Measurements from ENCODE around the gene SRGAP2. TPM values are rescaled to one million over a fixed set of nuclear protein-coding genes. Genes with fewer than 3 reads are reported as not detected.
"Not testable (repeated sequence)": the region's sequence is repeated elsewhere in the genome, so short reads cannot be mapped to it uniquely, and the experiment has no call there.

The SRGAP2 gene
- total RNA-seq, 1 donor from 2014 or later: 149 TPM

DNA sequence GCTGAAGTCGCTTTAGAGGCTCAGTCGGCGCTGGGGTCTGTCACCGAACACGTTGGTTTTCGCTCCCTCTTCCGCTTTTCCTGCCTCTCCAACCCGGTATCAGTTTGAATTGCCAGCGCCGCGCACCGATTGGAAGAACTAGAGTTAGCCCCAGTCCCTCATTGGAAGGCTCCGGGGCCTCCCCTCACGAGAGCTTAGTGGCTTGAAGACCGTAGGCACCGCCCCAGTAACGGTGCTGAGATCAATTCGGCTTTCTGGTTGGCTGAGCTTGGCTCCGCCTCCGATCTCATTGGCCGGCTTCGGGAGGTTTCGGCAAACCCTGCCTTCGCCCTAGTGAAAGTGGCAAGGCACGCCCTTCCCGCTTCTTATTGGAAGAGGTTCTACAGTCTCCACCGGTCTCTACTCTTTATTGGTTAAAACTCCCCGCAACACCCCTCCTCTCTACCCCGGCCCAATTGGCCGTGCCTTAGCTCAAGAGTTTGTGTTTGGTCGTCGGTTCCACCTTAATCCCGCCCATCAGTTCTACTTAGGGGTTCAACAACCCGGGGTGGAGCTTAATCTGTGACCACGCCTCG lies 465 bp upstream of the SRGAP2 start, which contains the start of gene FAM72A:
Gene FAM72A (minus strand): TSS at position 51 of the 575 bp plus-strand sequence. CDS start 814 bp downstream, outside the sequence.
- intact Hi-C loops (cut with DNase I): not testable (repeated sequence)
- DNase-seq (ENCODE audit: low spot score): peak; percentile 97
- peak; percentile 92 for ATAC-seq

- ATAC-seq; intact Hi-C loops (cut with DNase I): not testable (repeated sequence)
- DNase-seq (ENCODE audit: low spot score): peak; percentile 51
Measured at GRCh38 chr1:206204159-206204511, 794 bp downstream of the SRGAP2 start.

DNA sequence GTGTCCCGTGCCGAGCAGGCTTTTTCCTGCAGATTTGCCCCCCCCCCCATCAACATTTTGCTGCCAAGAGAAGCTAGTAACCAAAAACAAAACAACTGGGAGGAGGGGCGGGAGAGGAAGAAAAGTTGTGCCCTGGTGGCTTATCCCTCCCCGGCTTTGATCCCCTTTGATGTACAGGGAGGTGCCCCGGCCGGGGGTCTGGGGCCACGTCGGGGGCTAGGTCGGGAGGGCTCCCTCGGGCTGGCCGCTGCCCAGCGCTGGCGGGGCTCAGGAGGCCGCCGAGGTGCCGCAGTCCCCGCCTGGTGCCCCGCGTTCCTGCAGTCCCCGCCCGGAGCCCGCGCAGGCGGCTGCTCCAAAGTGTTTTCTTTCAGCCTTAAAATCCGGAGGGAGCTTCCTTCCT lies 1.5 kb downstream of the SRGAP2 start:
- DNase-seq (ENCODE audit: low spot score); ATAC-seq; intact Hi-C loops (cut with DNase I): not testable (repeated sequence)

GRCh38 chr1:206205569-206205968 lies 2.2 kb downstream of the SRGAP2 start:
- intact Hi-C loops (cut with DNase I); ATAC-seq; DNase-seq (ENCODE audit: low spot score): not testable (repeated sequence)

DNA sequence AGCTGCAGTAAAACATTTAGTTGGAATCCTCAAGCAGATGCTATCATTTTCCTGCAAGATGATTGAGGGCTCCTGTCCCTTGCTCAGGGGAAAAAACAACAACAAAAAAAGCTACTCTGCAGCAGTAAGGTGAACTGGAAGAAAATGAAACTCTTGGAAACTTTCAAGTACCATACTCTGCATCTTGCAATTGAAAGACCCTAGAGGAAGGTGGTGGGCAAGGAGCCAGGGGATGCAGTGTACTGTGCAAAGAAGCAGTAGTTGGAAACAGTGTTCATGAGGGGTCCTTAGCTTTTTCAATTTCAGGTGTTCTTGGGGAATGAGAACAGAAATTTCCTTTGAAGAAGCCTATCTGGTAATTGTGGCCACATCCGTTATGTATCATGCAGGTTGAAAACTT lies 7.5 kb downstream of the SRGAP2 start:
- intact Hi-C loops (cut with DNase I); ATAC-seq: not testable (repeated sequence)
- DNase-seq (ENCODE audit: low spot score): peak; percentile 57

GRCh38 chr1:206215600-206216392 lies 12.5 kb downstream of the SRGAP2 start:
- DNase-seq (ENCODE audit: low spot score); intact Hi-C loops (cut with DNase I): not testable (repeated sequence)

GRCh38 chr1:206218285-206218684 lies 14.9 kb downstream of the SRGAP2 start:
- DNase-seq (ENCODE audit: low spot score); ATAC-seq; intact Hi-C loops (cut with DNase I): not testable (repeated sequence)

More at GRCh38 chr1:206215600-206216392, 12.5 kb downstream of the SRGAP2 start:
- not testable (repeated sequence) for ATAC-seq

GRCh38 chr1:206218765-206219164 lies 15.4 kb downstream of the SRGAP2 start:
- intact Hi-C loops (cut with DNase I); DNase-seq (ENCODE audit: low spot score): not testable (repeated sequence)
- ATAC-seq: peak; percentile 39

- ATAC-seq; intact Hi-C loops (cut with DNase I); DNase-seq (ENCODE audit: low spot score): not testable (repeated sequence)
Measured at GRCh38 chr1:206219514-206220331, 16.4 kb downstream of the SRGAP2 start.

GRCh38 chr1:206220332-206221000 lies 17.1 kb downstream of the SRGAP2 start:
- DNase-seq (ENCODE audit: low spot score); intact Hi-C loops (cut with DNase I): not testable (repeated sequence)
- peak; percentile 54 for ATAC-seq

- ATAC-seq; intact Hi-C loops (cut with DNase I); DNase-seq (ENCODE audit: low spot score): not testable (repeated sequence)
Measured at GRCh38 chr1:206221585-206221984, 18.2 kb downstream of the SRGAP2 start.

DNA sequence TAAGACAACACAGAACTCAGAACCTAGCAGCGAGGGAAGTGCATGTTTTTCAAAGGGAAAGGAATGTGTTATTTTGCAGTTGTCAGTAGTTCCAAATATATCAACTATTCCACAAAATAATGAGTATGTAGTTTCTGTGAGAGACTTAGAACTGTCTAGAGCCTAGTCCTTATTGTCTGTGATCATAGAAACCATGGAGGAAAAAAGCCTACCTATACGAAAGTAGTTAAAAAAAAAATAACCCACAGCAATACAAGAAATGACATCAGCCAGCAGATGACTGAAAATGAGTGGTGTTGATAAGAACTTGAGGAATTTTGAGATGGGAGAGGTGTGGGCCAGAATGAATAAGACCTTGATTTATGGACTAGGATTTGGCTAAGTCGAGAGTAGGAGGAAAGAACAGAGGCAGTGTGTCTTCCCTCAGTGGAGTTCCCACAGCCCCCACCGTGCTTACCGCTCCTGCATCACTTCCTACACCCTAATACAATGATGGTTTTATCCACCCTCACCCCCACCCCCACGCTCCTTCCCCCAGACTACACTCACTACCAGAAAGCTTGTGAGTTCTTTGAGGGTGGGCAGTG lies 20.9 kb downstream of the SRGAP2 start:
- intact Hi-C loops (cut with DNase I); DNase-seq (ENCODE audit: low spot score): not testable (repeated sequence)
- peak; percentile 73 for ATAC-seq

DNA sequence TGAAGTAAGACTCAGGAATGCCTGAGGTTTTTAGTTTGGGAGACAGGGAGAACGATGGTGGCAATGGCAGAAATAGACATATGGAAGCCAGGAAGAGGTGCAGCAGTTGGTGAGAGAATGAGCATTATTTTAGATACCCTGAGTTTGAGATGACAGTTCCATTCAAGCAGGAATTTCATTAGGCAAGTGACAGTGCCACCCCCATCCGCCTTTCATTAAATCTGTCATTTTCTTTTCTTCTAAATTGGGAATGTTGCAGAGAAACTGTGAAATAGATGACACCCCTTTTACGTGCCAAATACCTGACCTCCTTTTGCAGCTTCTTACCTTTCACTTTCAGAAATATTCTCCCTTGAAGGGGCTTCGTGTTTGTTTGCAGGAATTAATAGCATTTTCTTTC lies 22.0 kb downstream of the SRGAP2 start:
- DNase-seq (ENCODE audit: low spot score); ATAC-seq; intact Hi-C loops (cut with DNase I): not testable (repeated sequence)

DNA sequence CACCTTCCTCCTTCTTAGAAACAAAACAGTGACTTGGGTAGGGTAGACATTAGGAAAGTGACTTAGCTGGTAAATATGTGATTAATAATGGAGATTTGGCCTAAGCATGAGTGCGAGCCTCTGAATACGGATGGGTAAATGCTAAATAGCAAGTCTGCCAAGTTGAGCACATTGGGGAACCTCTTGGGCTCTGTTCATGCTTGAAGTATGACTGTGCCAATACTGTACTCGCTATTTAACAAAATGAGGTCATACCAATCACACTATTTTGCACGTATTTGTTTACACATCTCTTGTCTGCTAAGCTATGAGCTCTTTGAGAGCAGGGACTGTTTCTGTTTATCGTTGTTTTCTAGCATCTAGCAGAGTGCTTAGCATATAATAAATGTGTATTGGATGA lies 23.5 kb downstream of the SRGAP2 start:
- DNase-seq (ENCODE audit: low spot score); intact Hi-C loops (cut with DNase I); ATAC-seq: not testable (repeated sequence)

GRCh38 chr1:206229286-206229685 lies 25.9 kb downstream of the SRGAP2 start:
- ATAC-seq; DNase-seq (ENCODE audit: low spot score); intact Hi-C loops (cut with DNase I): not testable (repeated sequence)

DNA sequence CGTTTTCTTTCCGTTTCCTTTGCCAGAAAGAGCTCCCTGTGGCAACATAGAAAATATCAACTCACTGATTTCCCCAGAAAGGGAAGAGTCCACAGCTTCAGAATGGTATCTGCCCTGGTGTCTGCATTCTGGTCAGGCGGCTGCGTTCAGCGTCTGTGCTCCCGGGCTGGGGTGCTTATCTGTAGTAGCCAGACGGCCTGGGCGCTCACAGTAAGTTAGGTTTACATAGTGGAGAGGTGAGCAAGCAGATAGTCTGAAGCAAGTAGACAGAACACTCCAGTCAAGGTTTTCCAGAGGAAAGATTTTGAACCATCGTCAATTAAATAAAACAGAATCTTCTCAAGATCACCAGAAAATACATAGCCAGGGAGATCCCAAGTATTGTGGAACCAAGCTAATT lies 28.6 kb downstream of the SRGAP2 start:
- intact Hi-C loops (cut with DNase I); ATAC-seq; DNase-seq (ENCODE audit: low spot score): not testable (repeated sequence)

DNA sequence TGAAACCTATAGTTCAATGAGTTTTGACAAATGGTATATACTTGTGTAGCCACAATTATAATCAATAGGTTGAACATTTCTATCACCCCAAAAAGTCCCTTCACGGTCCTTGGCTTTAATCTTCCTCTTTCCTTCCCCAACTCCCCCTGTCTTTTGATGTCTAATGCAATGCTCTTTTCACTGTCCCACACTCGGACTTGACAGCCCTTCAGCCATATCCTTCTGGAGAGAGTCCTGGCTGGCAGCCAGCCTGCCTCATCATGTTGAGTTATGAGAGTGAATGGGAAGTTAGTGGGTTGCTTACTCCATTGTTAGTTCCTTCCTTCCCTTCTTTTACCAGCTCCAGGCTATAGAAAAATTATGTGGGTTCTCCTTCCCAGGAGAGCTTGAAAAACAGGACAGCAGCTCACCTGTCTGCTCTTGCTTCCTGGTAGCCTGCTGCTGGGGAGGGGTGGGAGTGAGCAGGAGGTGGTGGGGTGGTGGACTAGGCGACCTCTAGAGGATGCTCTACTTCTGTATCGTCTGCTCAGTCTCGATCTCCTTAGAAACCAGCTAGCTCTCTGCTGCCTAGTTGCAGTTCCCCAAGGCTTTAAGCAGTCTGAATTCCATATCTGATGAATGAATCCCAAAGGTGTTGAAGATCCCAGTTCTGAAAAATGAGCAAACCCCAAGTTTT lies 29.8 kb downstream of the SRGAP2 start:
- DNase-seq (ENCODE audit: low spot score); intact Hi-C loops (cut with DNase I): not testable (repeated sequence)
- ATAC-seq: peak; percentile 75
